Trophoblast cell (in vitro differentiated cells and primary cell): ENCODE measurements around the gene CDK8. TPM values are rescaled to one million over a fixed set of nuclear protein-coding genes. Genes with fewer than 3 reads are reported as not detected.

Source experiments
- DNase-seq, 2 donors: peaks; one replicate each; pipeline ENCODE4 v3.0.0-alpha.2; 2016
- H2AFZ ChIP-seq: 2 replicates; pipeline ENCODE4 v1.6.1; 2013; ENCODE audit warnings: low read length, moderate library complexity, mild to moderate bottlenecking; ENCODE audit not compliant: insufficient read depth, poor library complexity
- H2AK5ac ChIP-seq: 2 replicates; pipeline ENCODE4 v1.6.1; 2013; ENCODE audit warnings: mild to moderate bottlenecking, low read length
- H2BK120ac ChIP-seq: 2 replicates; pipeline ENCODE4 v1.6.1; 2013; ENCODE audit warnings: low read length, mild to moderate bottlenecking, moderate library complexity; ENCODE audit not compliant: insufficient read depth, poor library complexity
- H2BK12ac ChIP-seq: 2 replicates; pipeline ENCODE4 v1.6.1; 2013; ENCODE audit warnings: mild to moderate bottlenecking, low read length, moderate library complexity
- H2BK5ac ChIP-seq: 2 replicates; pipeline ENCODE4 v1.6.1; 2013; ENCODE audit warnings: low read length, low read depth, moderate library complexity, mild to moderate bottlenecking; ENCODE audit not compliant: poor library complexity
- H3K14ac ChIP-seq: 2 replicates; pipeline ENCODE4 v1.6.1; 2013; ENCODE audit warnings: mild to moderate bottlenecking, low read length
- H3K18ac ChIP-seq: 2 replicates; pipeline ENCODE4 v1.6.1; 2013; ENCODE audit warnings: mild to moderate bottlenecking, low read length
- H3K23ac ChIP-seq: 2 replicates; pipeline ENCODE4 v1.6.1; 2013; ENCODE audit warnings: low read length
- H3K27ac ChIP-seq: 2 replicates; pipeline ENCODE4 v1.5.1; 2013; ENCODE audit warnings: low read depth, mild to moderate bottlenecking, inconsistent platforms, low read length, moderate library complexity
- H3K27me3 ChIP-seq: 2 replicates; pipeline ENCODE4 v1.6.1; 2013; ENCODE audit warnings: inconsistent platforms, mild to moderate bottlenecking, low read length, moderate library complexity; ENCODE audit not compliant: insufficient read depth
- H3K36me3 ChIP-seq, 2 experiments: 1 replicate in 1 of 2; 2 replicates in 1 of 2; pipeline ENCODE4 v1.6.1; 2013; ENCODE audit warnings: low read length in 2 of 2, mild to moderate bottlenecking in 2 of 2, moderate library complexity in 1 of 2; ENCODE audit not compliant: insufficient read depth in 2 of 2, control insufficient read depth in 1 of 2
- H3K4ac ChIP-seq: 2 replicates; pipeline ENCODE4 v1.6.1; 2013; ENCODE audit warnings: low read depth, mild to moderate bottlenecking, low read length, moderate library complexity
- H3K4me1 ChIP-seq, 2 experiments: 1 replicate in 1 of 2; 2 replicates in 1 of 2; pipeline ENCODE4 v1.6.1; 2013; ENCODE audit warnings: low read length in 2 of 2, mild to moderate bottlenecking in 2 of 2, moderate library complexity in 1 of 2; ENCODE audit not compliant: insufficient read depth in 2 of 2, control insufficient read depth in 1 of 2
- H3K4me2 ChIP-seq: 2 replicates; pipeline ENCODE4 v1.6.1; 2013; ENCODE audit warnings: inconsistent platforms, mild to moderate bottlenecking, low read length, moderate library complexity
- H3K4me3 ChIP-seq: 2 replicates; pipeline ENCODE4 v1.5.1; 2013; ENCODE audit warnings: mild to moderate bottlenecking, low read depth, low read length, inconsistent platforms
- H3K79me1 ChIP-seq: one replicate; pipeline ENCODE4 v1.6.1; 2013; ENCODE audit warnings: low read length
- H3K79me2 ChIP-seq: 2 replicates; pipeline ENCODE4 v1.6.1; 2013; ENCODE audit warnings: low read length, mild to moderate bottlenecking; ENCODE audit not compliant: control insufficient read depth, insufficient read depth, poor library complexity
- H3K9ac ChIP-seq: 2 replicates; pipeline ENCODE4 v1.6.1; 2013; ENCODE audit warnings: mild to moderate bottlenecking, low read length
- H3K9me3 ChIP-seq: 2 replicates; pipeline ENCODE4 v1.6.1; 2013; ENCODE audit warnings: low read depth, mild to moderate bottlenecking, control low read depth, inconsistent platforms, low read length; ENCODE audit not compliant: insufficient read depth
- H4K12ac ChIP-seq: 2 replicates; pipeline ENCODE4 v1.6.1; 2013; ENCODE audit warnings: low read depth, mild to moderate bottlenecking, low read length, moderate library complexity
- H4K8ac ChIP-seq: 2 replicates; pipeline ENCODE4 v1.6.1; 2013; ENCODE audit warnings: low read depth, mild to moderate bottlenecking, low read length, moderate library complexity
- H4K91ac ChIP-seq: one replicate; pipeline ENCODE4 v1.6.1; 2013; ENCODE audit warnings: low read depth, mild to moderate bottlenecking, low read length, moderate library complexity
- WGBS: extraction: QIAGEN DNeasy Blood & Tissue Kit; methylation state at CpG from one replicate; pipeline ENCODE4 v1.1.7; 2013; ENCODE audit warnings: missing lambda C conversion rate; ENCODE audit not compliant: insufficient read length, insufficient coverage; ENCODE audit errors: extremely low coverage; 5-methylcytosine and 5-hydroxymethylcytosine counted together
- polyA plus RNA-seq: library from polyadenylated mRNA; stranded (reverse); fragments of 200-250 nt; gene quantifications from 2 replicates; pipeline ENCODE4 v1.2.3, GENCODE V29; 2013

CDK8 gene
- 48.3 and 49.5 TPM in 2 replicates for polyA plus RNA-seq

GRCh38 chr13:26253787-26254582, at the start of gene CDK8:
Gene CDK8, plus strand, starts transcription at chr13:26254129. Its CDS starts 513 bp downstream, at chr13:26254642.
- no peaks in the 10 kb centered on the region for H3K27me3 ChIP-seq
- H3K18ac ChIP-seq: peak within 1 kb of the TSS; percentile 98
- WGBS: no CpG with 5 or more reads among the region's 79 CpGs
- peak within 1 kb of the TSS; percentile 93 for H2BK12ac ChIP-seq
- peak within 1 kb of the TSS; percentile 95 for H3K4me3 ChIP-seq
- peak within 1 kb of the TSS; percentile 99 for H3K14ac ChIP-seq
- peak within 1 kb of the TSS; percentile 94 for H3K9ac ChIP-seq
- H2BK5ac ChIP-seq: peak within 1 kb of the TSS; percentile 99
- peak within 1 kb of the TSS; percentile 93 for H4K91ac ChIP-seq
- H3K4ac ChIP-seq: peak within 1 kb of the TSS; percentile 98
- no peaks in the 10 kb centered on the region for H3K9me3 ChIP-seq
- peak within 1 kb of the TSS; percentile 100 for H4K8ac ChIP-seq
- H2BK120ac ChIP-seq: peak within 1 kb of the TSS; percentile 99
- no peaks in the 10 kb centered on the region for H3K4me1 ChIP-seq
- H4K12ac ChIP-seq: peak within 1 kb of the TSS; percentile 97
- H2AFZ ChIP-seq: peak within 1 kb of the TSS; percentile 99
- peaks cover 10% of the 10 kb centered on the region for H3K79me1 ChIP-seq
- H3K36me3 ChIP-seq: no peaks in the 10 kb centered on the region
- peaks cover 7% of the 10 kb centered on the region for H3K79me2 ChIP-seq
- peak; percentile 83 to 92 for DNase-seq
- peak within 1 kb of the TSS; percentile 85 for H3K4me2 ChIP-seq
- H2AK5ac ChIP-seq: peak within 1 kb of the TSS; percentile 40
- no peak within 1 kb of the TSS for H3K23ac ChIP-seq
- H3K27ac ChIP-seq: peak within 1 kb of the TSS; percentile 94

GRCh38 chr13:26208287-26208686, 45.6 kb upstream of the CDK8 start:
- DNase-seq: no peak
- H2BK120ac ChIP-seq: no peak overlapping the region
- no CpG with 5 or more reads among the region's 1 CpG for WGBS

GRCh38 chr13:26213345-26213744, 40.6 kb upstream of the CDK8 start:
- no peak overlapping the region for H2AK5ac ChIP-seq
- no peak overlapping the region for H3K4me3 ChIP-seq
- H3K18ac ChIP-seq: no peak overlapping the region
- no peak overlapping the region for H3K27ac ChIP-seq
- H3K79me1 ChIP-seq: no peaks in the 10 kb centered on the region
- no peak overlapping the region for H4K8ac ChIP-seq
- H3K27me3 ChIP-seq: no peaks in the 10 kb centered on the region
- H3K9ac ChIP-seq: no peak overlapping the region
- no peak overlapping the region for H3K14ac ChIP-seq
- DNase-seq: no peak
- no peak overlapping the region for H3K4ac ChIP-seq
- no peak overlapping the region for H4K91ac ChIP-seq
- no CpG with 5 or more reads among the region's 1 CpG for WGBS
- peaks cover 14 to 32% of the 10 kb centered on the region in 2 experiments for H3K36me3 ChIP-seq
- no peak overlapping the region for H2BK120ac ChIP-seq
- H3K79me2 ChIP-seq: no peaks in the 10 kb centered on the region
- H4K12ac ChIP-seq: no peak overlapping the region
- H2BK5ac ChIP-seq: no peak overlapping the region
- H2AFZ ChIP-seq: no peak overlapping the region
- H3K9me3 ChIP-seq: no peaks in the 10 kb centered on the region
- H3K23ac ChIP-seq: no peak overlapping the region
- H2BK12ac ChIP-seq: no peak overlapping the region
- H3K4me2 ChIP-seq: no peak overlapping the region
- no peaks in the 10 kb centered on the region for H3K4me1 ChIP-seq

More at GRCh38 chr13:26208287-26208686, 45.6 kb upstream of the CDK8 start:
- Histone ChIP-seq H3K79me1 (no peaks in the 10 kb centered on the region), H3K36me3 (peaks cover 5 to 8% of the 10 kb centered on the region in 2 experiments), H3K79me2 (no peaks in the 10 kb centered on the region), H2AK5ac (no peak overlapping the region), H3K27ac (no peak overlapping the region), H3K4me3 (no peak overlapping the region), H3K4me1 (no peaks in the 10 kb centered on the region), H2BK5ac (no peak overlapping the region), H3K9ac (no peak overlapping the region), H3K27me3 (no peaks in the 10 kb centered on the region), H3K4me2 (no peak overlapping the region), H2AFZ (no peak overlapping the region), H3K18ac (no peak overlapping the region), H3K23ac (no peak overlapping the region), H3K9me3 (no peaks in the 10 kb centered on the region), H4K8ac (no peak overlapping the region), H2BK12ac (no peak overlapping the region), H4K12ac (no peak overlapping the region), H3K14ac (no peak overlapping the region), H4K91ac (no peak overlapping the region), H3K4ac (no peak overlapping the region)

- no peaks in the 10 kb centered on the region for H3K9me3 ChIP-seq
- no peak overlapping the region for H2AK5ac ChIP-seq
- H2BK120ac ChIP-seq: no peak overlapping the region
- H4K8ac ChIP-seq: no peak overlapping the region
- H3K4me1 ChIP-seq: no peaks in the 10 kb centered on the region
- H2BK12ac ChIP-seq: no peak overlapping the region
- no peak overlapping the region for H3K4me2 ChIP-seq
- no peak overlapping the region for H3K18ac ChIP-seq
- no peak overlapping the region for H3K4me3 ChIP-seq
- H4K12ac ChIP-seq: no peak overlapping the region
- H3K79me1 ChIP-seq: no peaks in the 10 kb centered on the region
- no peak overlapping the region for H2BK5ac ChIP-seq
- no peaks in the 10 kb centered on the region for H3K27me3 ChIP-seq
- no CpG with 5 or more reads among the region's 6 CpGs for WGBS
- peaks cover 14 to 31% of the 10 kb centered on the region in 2 experiments for H3K36me3 ChIP-seq
- no peak overlapping the region for H3K4ac ChIP-seq
- no peak overlapping the region for H4K91ac ChIP-seq
- H3K9ac ChIP-seq: no peak overlapping the region
- H2AFZ ChIP-seq: no peak overlapping the region
- DNase-seq: no peak
- H3K23ac ChIP-seq: no peak overlapping the region
- no peak overlapping the region for H3K14ac ChIP-seq
- no peaks in the 10 kb centered on the region for H3K79me2 ChIP-seq
- H3K27ac ChIP-seq: no peak overlapping the region
Observed at GRCh38 chr13:26213982-26214381, 39.9 kb upstream of the CDK8 start.
